ENCODE results near the gene OR1L8.

OR1L8 gene

DNA sequence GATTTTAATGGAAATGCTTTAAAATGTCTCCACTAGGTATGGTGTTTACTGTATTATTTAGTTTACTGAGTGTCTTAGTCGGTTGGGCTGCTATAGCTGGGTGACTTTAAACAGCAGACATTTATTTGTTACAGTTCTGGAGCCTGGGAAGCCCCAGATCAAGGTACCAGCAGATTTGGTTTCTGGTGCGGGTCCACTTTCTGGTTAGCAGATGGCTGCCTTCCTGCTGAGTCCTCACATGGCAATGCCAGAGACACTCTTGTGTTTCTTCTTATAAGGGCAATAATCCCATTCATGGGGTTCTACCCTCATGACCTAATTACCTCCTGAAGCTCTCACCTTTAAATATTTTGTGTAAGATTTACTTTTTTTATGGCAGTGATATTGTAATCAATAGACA, 65.0 kb downstream of the OR1L8 start:
- no peak for DNase-seq (ENCODE audit: low read depth)
